Stimulated activated memory B cell treated with anti-CD40 and anti-IgM and Interleukin-4, amounts not matched to agents 10 μg/mL and 1 μg/mL and 100 μg/mL, for 72 hours (primary cell): ENCODE measurements around the gene KIF2C.
A peak's percentile ranks its signal among the peaks of the same experiment; 100 is the strongest.
"Not testable (repeated sequence)": the region's sequence is repeated elsewhere in the genome, so short reads cannot be mapped to it uniquely, and the experiment has no call there.

ENCODE experiments used
- ATAC-seq: fragments of 150-1000 bp; cut with Tn5 transposase; 2 replicates; pipeline ENCODE4 v1.10.0; 2021
- H3K27ac Mint-ChIP-seq: one replicate; pipeline ENCODE4 v1.8.0; 2022; ENCODE audit warnings: mild to moderate bottlenecking, mixed read lengths
- H3K27me3 Mint-ChIP-seq: one replicate; pipeline ENCODE4 v1.8.0; 2022; ENCODE audit warnings: mixed read lengths
- H3K36me3 Mint-ChIP-seq: one replicate; pipeline ENCODE4 v1.8.0; 2022; ENCODE audit warnings: mixed read lengths
- H3K4me1 Mint-ChIP-seq: one replicate; pipeline ENCODE4 v1.8.0; 2022; ENCODE audit warnings: mixed read lengths
- H3K4me3 Mint-ChIP-seq: one replicate; pipeline ENCODE4 v1.8.0; 2022; ENCODE audit warnings: mild to moderate bottlenecking, moderate library complexity, mixed read lengths
- H3K9me3 Mint-ChIP-seq: one replicate; pipeline ENCODE4 v1.8.0; 2022; ENCODE audit warnings: mixed read lengths

KIF2C gene

GRCh38 chr1:44806025-44806703, 66.5 kb downstream of the KIF2C start:
- Mint-ChIP-seq H3K9me3 (no peaks in the 10 kb centered on the region), H3K4me1 (peaks cover 77% of the 10 kb centered on the region), H3K36me3 (peaks cover 47% of the 10 kb centered on the region), H3K27me3 (no peaks in the 10 kb centered on the region), H3K4me3 (no peak overlapping the region), H3K27ac (peak overlapping the region; percentile 96)
- no peak for ATAC-seq

- Mint-ChIP-seq H3K4me3 (peak within 1 kb of the TSS; percentile 45), H3K9me3 (no peaks in the 10 kb centered on the region), H3K4me1 (peaks cover 80% of the 10 kb centered on the region), H3K27me3 (no peaks in the 10 kb centered on the region), H3K36me3 (peaks cover 43% of the 10 kb centered on the region), H3K27ac (peak within 1 kb of the TSS; percentile 96)
- ATAC-seq: no peak
Observed at GRCh38 chr1:44806704-44807363, 67.2 kb downstream of the KIF2C start, which contains the start of gene DYNLT4. TSS of gene DYNLT4 (minus strand) at chr1:44807351. CDS start at chr1:44806668, 683 bp downstream.

GRCh38 chr1:44807364-44808062, 67.9 kb downstream of the KIF2C start:
- ATAC-seq: peak; percentile 70
- Mint-ChIP-seq H3K4me1 (peaks cover 81% of the 10 kb centered on the region), H3K27me3 (no peaks in the 10 kb centered on the region), H3K36me3 (peaks cover 38% of the 10 kb centered on the region), H3K4me3 (peak overlapping the region; percentile 45), H3K9me3 (no peaks in the 10 kb centered on the region), H3K27ac (peak overlapping the region; percentile 96)

GRCh38 chr1:44808063-44808937, 68.7 kb downstream of the KIF2C start, which contains the start of gene BTBD19:
TSS of gene BTBD19 (plus strand) at chr1:44808523. CDS start at chr1:44808821, 298 bp downstream.
- Mint-ChIP-seq H3K27me3 (no peaks in the 10 kb centered on the region), H3K4me3 (peak within 1 kb of the TSS; percentile 45), H3K27ac (peak within 1 kb of the TSS; percentile 96), H3K4me1 (peaks cover 74% of the 10 kb centered on the region), H3K36me3 (peaks cover 31% of the 10 kb centered on the region), H3K9me3 (no peaks in the 10 kb centered on the region)
- peak; percentile 58 for ATAC-seq

GRCh38 chr1:44808938-44809917, 69.6 kb downstream of the KIF2C start:
- H3K4me3 Mint-ChIP-seq: peak overlapping the region; percentile 31
- H3K27me3 Mint-ChIP-seq: no peaks in the 10 kb centered on the region
- H3K27ac Mint-ChIP-seq: peak overlapping the region; percentile 96
- peaks cover 26% of the 10 kb centered on the region for H3K36me3 Mint-ChIP-seq
- H3K4me1 Mint-ChIP-seq: peaks cover 75% of the 10 kb centered on the region
- ATAC-seq: peak; percentile 71
- no peaks in the 10 kb centered on the region for H3K9me3 Mint-ChIP-seq

GRCh38 chr1:44810101-44810761, 70.6 kb downstream of the KIF2C start:
- peaks cover 23% of the 10 kb centered on the region for H3K36me3 Mint-ChIP-seq
- no peaks in the 10 kb centered on the region for H3K9me3 Mint-ChIP-seq
- H3K4me1 Mint-ChIP-seq: peaks cover 80% of the 10 kb centered on the region
- H3K4me3 Mint-ChIP-seq: peak overlapping the region; percentile 27
- peak; percentile 51 for ATAC-seq
- H3K27me3 Mint-ChIP-seq: no peaks in the 10 kb centered on the region
- peak overlapping the region; percentile 96 for H3K27ac Mint-ChIP-seq

- not testable (repeated sequence) for H3K27me3 Mint-ChIP-seq, ATAC-seq, H3K9me3 Mint-ChIP-seq
- Mint-ChIP-seq H3K27ac (peak overlapping the region; percentile 96), H3K4me1 (peaks cover 79% of the 10 kb centered on the region), H3K4me3 (peak overlapping the region; percentile 27), H3K36me3 (peaks cover 21% of the 10 kb centered on the region)
Observed at GRCh38 chr1:44810762-44811105, 71.1 kb downstream of the KIF2C start.

GRCh38 chr1:44811234-44811633, 71.6 kb downstream of the KIF2C start:
- no peaks in the 10 kb centered on the region for H3K9me3 Mint-ChIP-seq
- peak overlapping the region; percentile 96 for H3K27ac Mint-ChIP-seq
- no peaks in the 10 kb centered on the region for H3K27me3 Mint-ChIP-seq
- peak overlapping the region; percentile 25 for H3K4me3 Mint-ChIP-seq
- H3K4me1 Mint-ChIP-seq: peaks cover 79% of the 10 kb centered on the region
- H3K36me3 Mint-ChIP-seq: peaks cover 20% of the 10 kb centered on the region
- ATAC-seq: no peak

GRCh38 chr1:44812822-44813543, 73.3 kb downstream of the KIF2C start:
- no peaks in the 10 kb centered on the region for H3K9me3 Mint-ChIP-seq
- peak overlapping the region; percentile 88 for H3K4me3 Mint-ChIP-seq
- H3K27me3 Mint-ChIP-seq: no peaks in the 10 kb centered on the region
- peak overlapping the region; percentile 96 for H3K27ac Mint-ChIP-seq
- H3K4me1 Mint-ChIP-seq: peaks cover 67% of the 10 kb centered on the region
- ATAC-seq: no peak
- H3K36me3 Mint-ChIP-seq: peaks cover 15% of the 10 kb centered on the region

GRCh38 chr1:44815926-44816325, 76.3 kb downstream of the KIF2C start:
- Mint-ChIP-seq H3K36me3 (peaks cover 15% of the 10 kb centered on the region), H3K4me1 (peaks cover 62% of the 10 kb centered on the region)
- H3K4me3 Mint-ChIP-seq, H3K27ac Mint-ChIP-seq, ATAC-seq, H3K9me3 Mint-ChIP-seq, H3K27me3 Mint-ChIP-seq: not testable (repeated sequence)

- no peaks in the 10 kb centered on the region for H3K9me3 Mint-ChIP-seq
- no peak for ATAC-seq
- H3K4me3 Mint-ChIP-seq: no peak overlapping the region
- H3K27ac Mint-ChIP-seq: peak overlapping the region; percentile 100
- H3K27me3 Mint-ChIP-seq: no peaks in the 10 kb centered on the region
- peaks cover 15% of the 10 kb centered on the region for H3K36me3 Mint-ChIP-seq
- H3K4me1 Mint-ChIP-seq: peaks cover 50% of the 10 kb centered on the region
Observed at GRCh38 chr1:44817307-44817706, 77.7 kb downstream of the KIF2C start.
